Measurements from ENCODE around the gene RPTOR.

RPTOR gene

GRCh38 chr17:80797741-80798594 lies 253.3 kb downstream of the RPTOR start:
- Histone ChIP-seq H3K36me3 (ENCODE audit: control insufficient read depth in 2 of 2, insufficient read depth in 1 of 2, low read length in 2 of 2) (peaks cover 0 to 19% of the 10 kb centered on the region in 2 experiments; a peak in 1 of 3 replicates), H3K4me1 (ENCODE audit: control insufficient read depth, insufficient read depth, low read length) (no peaks in the 10 kb centered on the region), H3K9me3 (ENCODE audit: control insufficient read depth, insufficient read depth, low read depth, low read length) (no peaks in the 10 kb centered on the region), H3K27ac (ENCODE audit: extremely low read depth, low read depth, low read length) (no peak overlapping the region), H3K4me3 (ENCODE audit: low read depth, low read length) (no peak overlapping the region)
- POLR2A ChIA-PET, result no interaction called here
- TF ChIP-seq ZBTB10 (tag by site-specific recombination; IDR thresholded peaks at IDR 0.05) (no peak), ZNF133 (tag by site-specific recombination; IDR thresholded peaks at IDR 0.05) (no peak), KLF1 (tag by site-specific recombination; IDR thresholded peaks at IDR 0.05) (peak; percentile 32; the same call in 1 of the 2 replicates), ZNF10 (tag by site-specific recombination; IDR thresholded peaks at IDR 0.05) (no peak), ZFP37 (tag by site-specific recombination; IDR thresholded peaks at IDR 0.05) (no peak)
- CTCF ChIA-PET, result no interaction called here

GRCh38 chr17:80798595-80799537 lies 254.2 kb downstream of the RPTOR start:
- Histone ChIP-seq H3K27ac (ENCODE audit: extremely low read depth, low read depth, low read length) (no peak overlapping the region), H3K9me3 (ENCODE audit: control insufficient read depth, insufficient read depth, low read depth, low read length) (no peaks in the 10 kb centered on the region), H3K36me3 (ENCODE audit: control insufficient read depth in 2 of 2, insufficient read depth in 1 of 2, low read length in 2 of 2) (peaks cover 0 to 13% of the 10 kb centered on the region in 2 experiments; a peak in 1 of 3 replicates), H3K4me1 (ENCODE audit: control insufficient read depth, insufficient read depth, low read length) (no peaks in the 10 kb centered on the region), H3K4me3 (ENCODE audit: low read depth, low read length) (no peak overlapping the region)
- TF ChIP-seq PATZ1 (tag by site-specific recombination; IDR thresholded peaks at IDR 0.05), result no peak
- TF ChIP-seq HIC1 (tag by site-specific recombination; IDR thresholded peaks at IDR 0.05), result no peak
- no peak for TF ChIP-seq ZNF302 (tag by site-specific recombination; IDR thresholded peaks at IDR 0.05; ENCODE audit: low read depth)
- no peak for TF ChIP-seq CTCF (tag by site-specific recombination; IDR thresholded peaks at IDR 0.05)
- TF ChIP-seq ZBTB6 (tag by site-specific recombination; IDR thresholded peaks at IDR 0.05), result no peak
- no peak for TF ChIP-seq ZNF677 (tag by site-specific recombination; IDR thresholded peaks at IDR 0.05)
- TF ChIP-seq ZBTB17 (tag by site-specific recombination; IDR thresholded peaks at IDR 0.05), result no peak
- ChIA-PET CTCF (no interaction called here), POLR2A (no interaction called here)
